ENCODE measurements around the gene CASP9.

Gene CASP9

DNA sequence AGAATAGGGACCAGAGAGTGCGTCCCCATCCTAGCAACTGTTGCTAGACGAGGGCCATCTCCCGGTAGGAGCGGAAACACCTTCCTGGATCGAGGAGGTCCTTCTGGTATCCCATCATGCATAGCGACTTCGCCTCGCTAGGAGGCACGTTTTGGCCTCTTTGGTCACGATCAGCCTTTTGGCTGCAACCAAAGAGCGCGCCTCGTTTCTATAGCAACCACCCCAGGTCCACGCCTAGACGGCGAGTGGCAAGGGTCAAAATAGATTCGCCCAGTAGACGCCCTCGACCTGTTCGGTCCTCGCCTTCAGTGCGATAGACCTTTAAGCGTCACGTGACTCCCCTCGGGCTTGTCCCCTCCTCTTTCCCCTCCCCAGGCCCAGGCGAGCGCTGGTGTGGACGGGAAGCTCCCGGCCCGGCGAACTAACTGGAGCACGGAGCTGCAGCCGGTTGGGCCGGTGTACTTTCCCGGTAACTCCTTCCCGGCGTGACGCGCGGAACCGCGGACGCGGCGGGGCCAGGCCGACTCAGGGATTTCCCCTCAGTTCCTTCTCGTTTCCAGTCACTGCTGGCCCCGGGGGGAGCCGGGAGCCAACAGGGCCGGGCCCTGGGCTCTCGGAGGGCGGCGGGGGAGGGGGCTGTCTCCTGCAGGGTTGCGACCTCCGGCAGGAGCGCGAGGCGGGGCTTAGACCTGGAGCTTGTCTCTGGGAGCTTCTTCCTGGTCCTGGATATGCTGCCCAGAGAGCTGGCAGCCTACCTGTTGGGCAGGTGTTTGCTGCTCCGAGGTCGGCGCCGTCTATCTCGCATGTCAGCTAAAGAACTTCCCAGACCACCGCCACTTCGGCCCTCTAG, 2.7 kb upstream of the CASP9 start, which contains the start of gene DNAJC16:
Gene DNAJC16 (plus strand): TSS at position 359 of the 850 bp plus-strand sequence. CDS start 2,258 bp downstream, outside the sequence.
- H3K27ac ChIP-seq: peak within 1 kb of the TSS; percentile 89 to 99
- TF ChIP-seq, protein P1, sequence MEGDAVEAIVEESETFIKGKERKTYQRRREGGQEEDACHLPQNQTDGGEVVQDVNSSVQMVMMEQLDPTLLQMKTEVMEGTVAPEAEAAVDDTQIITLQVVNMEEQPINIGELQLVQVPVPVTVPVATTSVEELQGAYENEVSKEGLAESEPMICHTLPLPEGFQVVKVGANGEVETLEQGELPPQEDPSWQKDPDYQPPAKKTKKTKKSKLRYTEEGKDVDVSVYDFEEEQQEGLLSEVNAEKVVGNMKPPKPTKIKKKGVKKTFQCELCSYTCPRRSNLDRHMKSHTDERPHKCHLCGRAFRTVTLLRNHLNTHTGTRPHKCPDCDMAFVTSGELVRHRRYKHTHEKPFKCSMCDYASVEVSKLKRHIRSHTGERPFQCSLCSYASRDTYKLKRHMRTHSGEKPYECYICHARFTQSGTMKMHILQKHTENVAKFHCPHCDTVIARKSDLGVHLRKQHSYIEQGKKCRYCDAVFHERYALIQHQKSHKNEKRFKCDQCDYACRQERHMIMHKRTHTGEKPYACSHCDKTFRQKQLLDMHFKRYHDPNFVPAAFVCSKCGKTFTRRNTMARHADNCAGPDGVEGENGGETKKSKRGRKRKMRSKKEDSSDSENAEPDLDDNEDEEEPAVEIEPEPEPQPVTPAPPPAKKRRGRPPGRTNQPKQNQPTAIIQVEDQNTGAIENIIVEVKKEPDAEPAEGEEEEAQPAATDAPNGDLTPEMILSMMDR (IDR thresholded peaks at IDR 0.05): no peak
- H3K4me3 ChIP-seq: peak within 1 kb of the TSS; percentile 94
- peak; percentile 100 for DNase-seq (ENCODE audit: low spot score)

DNA sequence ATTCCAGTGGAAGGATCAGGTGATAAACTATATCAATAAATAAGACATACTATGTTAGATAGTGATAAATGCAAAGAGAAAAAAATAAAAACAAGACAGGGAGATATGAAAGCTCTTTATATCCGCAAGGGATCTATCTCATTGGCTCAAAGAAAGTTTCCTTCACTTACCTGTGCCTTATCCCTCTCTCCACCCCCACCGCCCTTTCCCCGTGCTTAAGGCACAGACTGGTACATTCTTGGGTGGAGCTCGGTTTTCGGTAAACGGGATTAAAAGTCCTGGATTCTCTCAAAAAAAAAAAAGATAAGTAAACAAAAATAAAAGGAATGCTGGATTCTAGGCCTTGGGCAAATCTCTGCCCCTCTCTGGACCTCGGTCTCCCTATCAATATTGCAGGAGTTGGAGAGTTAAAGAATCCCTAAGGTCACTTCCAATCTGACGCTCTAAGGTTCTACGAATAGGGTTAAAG, 2.0 kb upstream of the CASP9 start:
- DNase-seq (ENCODE audit: low spot score): no peak
- Histone ChIP-seq H3K27ac (peak overlapping the region; percentile 89 to 99), H3K4me3 (peak overlapping the region; percentile 94)
- TF ChIP-seq, protein P1 (IDR thresholded peaks at IDR 0.05): no peak

GRCh38 chr1:15525050-15526020, 1.3 kb upstream of the CASP9 start:
- peak; percentile 99 for DNase-seq (ENCODE audit: low spot score)

DNA sequence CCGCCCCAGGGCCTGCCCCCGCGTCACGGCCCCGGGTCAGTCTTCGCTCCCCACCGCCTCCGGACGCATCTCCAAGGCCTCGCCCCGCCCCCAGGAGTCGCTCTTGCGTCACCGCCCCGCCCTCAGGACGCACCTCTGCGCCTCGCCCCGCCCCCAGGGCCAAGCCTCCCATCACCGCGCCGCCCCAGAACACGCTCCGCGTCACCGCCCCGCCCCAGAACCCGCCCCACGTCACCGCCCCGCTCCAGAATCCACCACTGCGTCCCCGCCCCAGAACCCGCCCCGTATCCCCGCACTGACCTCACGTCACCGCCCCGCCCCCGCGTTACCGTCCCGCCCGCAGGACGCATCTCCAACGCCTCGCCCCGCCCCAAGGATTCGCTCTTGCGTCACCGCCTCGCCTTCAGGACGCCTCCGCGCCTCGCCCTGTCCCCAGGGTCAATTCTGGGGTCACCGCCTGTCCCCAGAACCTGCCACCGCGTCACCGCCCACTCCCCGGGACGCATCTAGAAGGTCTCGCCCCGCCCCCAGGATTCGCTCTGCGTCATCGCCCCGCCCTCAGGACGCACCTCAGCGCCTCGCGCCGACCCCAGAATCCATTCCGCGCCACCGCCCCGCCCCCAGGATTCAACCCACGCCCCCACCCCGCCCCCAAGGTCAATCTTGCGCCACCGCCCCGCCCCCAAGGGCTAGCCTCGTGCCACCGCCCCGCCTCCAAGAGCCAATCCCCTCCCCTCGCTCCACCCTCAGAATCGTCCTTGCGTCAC, 451 bp upstream of the CASP9 start:
- peak overlapping the region; percentile 89 to 99 for H3K27ac ChIP-seq
- peak overlapping the region; percentile 94 for H3K4me3 ChIP-seq
- DNase-seq (ENCODE audit: low spot score): peak; percentile 100
- TF ChIP-seq, protein P1 (IDR thresholded peaks at IDR 0.05): no peak

More at GRCh38 chr1:15525050-15526020, 1.3 kb upstream of the CASP9 start:
- Histone ChIP-seq H3K4me3 (peak overlapping the region; percentile 94), H3K27ac (peak overlapping the region; percentile 89 to 99)
- TF ChIP-seq, protein P1 (IDR thresholded peaks at IDR 0.05): no peak

DNA sequence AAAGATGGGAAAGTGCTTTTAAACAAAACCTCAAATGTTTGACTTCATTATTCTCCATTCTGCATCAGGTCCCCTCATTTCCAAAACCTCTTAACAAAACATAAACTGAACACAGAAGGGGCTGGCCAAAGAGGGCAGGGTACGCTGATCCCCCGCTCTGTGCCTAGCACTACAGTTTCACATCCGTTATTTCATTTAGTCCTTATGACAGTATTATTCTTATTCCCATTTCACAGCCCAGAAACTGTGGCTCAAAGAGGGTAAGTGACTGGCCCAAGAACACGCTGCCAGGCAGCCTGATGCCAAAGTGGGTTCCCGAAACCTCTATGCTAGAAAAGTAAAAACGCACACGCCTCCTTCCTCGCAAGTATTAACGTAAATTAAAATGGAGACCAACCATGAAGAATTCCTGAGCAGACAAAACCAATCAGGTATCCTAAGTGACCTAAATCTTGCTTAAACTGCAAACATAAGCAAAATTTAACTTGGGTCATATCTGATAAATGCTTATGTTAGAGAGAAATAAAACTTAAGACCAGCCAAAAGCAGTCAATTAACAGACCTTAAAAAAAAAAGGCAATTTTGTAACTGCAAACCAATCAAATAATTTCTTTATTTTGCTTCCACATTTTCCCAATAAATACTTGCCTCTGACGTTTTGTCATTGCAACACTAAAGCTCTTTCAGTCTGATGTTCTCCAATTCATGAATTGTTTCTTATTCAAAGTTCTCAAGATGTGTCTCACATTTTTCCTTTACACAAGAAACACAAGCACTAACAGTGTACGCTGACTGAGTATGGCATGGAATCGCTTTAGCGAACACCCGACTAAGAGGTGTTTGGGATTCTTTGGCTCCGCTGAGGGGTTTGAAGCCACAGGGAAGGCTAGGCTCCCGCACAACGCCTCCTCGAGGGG, 653 bp downstream of the CASP9 start:
- Histone ChIP-seq H3K4me3 (peak overlapping the region; percentile 94), H3K27ac (peak overlapping the region; percentile 81 to 99)
- TF ChIP-seq, protein P1 (IDR thresholded peaks at IDR 0.05): no peak
- no peak for DNase-seq (ENCODE audit: low spot score)
